K562 (cell line): ENCODE results near the gene CLASP1. TPM values are rescaled to one million over a fixed set of nuclear protein-coding genes. Genes with fewer than 3 reads are reported as not detected.

ENCODE experiments used
- EP400 ChIP-seq: fragments of 450-650 bp; IDR thresholded peaks from 2 replicates; pipeline ENCODE4 v1.6.1; 2017; ENCODE audit warnings: antibody characterized with exemption, mild to moderate bottlenecking, moderate library complexity
- ESRRA ChIP-seq: fragments of 450-650 bp; IDR thresholded peaks from 2 replicates; pipeline ENCODE4 v1.6.1; 2014; ENCODE audit warnings: low read depth, mild to moderate bottlenecking, moderate library complexity, borderline replicate concordance
- FOXO4 ChIP-seq: fragments of 450-650 bp; formaldehyde crosslinking; IDR thresholded peaks from 2 replicates; pipeline ENCODE4 v1.4.0; 2020; ENCODE audit warnings: mild to moderate bottlenecking, moderate library complexity
- HMG20A ChIP-seq: fragments of 450-650 bp; formaldehyde crosslinking; conservative IDR thresholded peaks from 2 replicates; pipeline ENCODE4 v1.4.0; 2020; ENCODE audit warnings: mild to moderate bottlenecking, mixed read lengths
- RUNX1 ChIP-seq: sonication (generic); IDR thresholded peaks from 2 replicates; pipeline ENCODE4 v1.6.1; 2016; ENCODE audit warnings: antibody characterized with exemption, low read depth
- SMARCE1 ChIP-seq: fragments of 450-650 bp; IDR thresholded peaks from 2 replicates; pipeline ENCODE4 v1.7.1; 2016; ENCODE audit warnings: mild to moderate bottlenecking
- TCF15 ChIP-seq: fragments of 250-450 bp; sonication (Bioruptor Pico); IDR thresholded peaks from 2 replicates; pipeline ENCODE4 v1.8.0; 2022; ENCODE audit warnings: moderate library complexity, mild to moderate bottlenecking, inconsistent platforms
- TCF7L2 ChIP-seq: fragments of 150-350 bp; IDR thresholded peaks from 2 replicates; pipeline ENCODE4 v1.6.1; 2016; ENCODE audit warnings: low read depth, mild to moderate bottlenecking, low read length, moderate library complexity
- ZBTB33 ChIP-seq: sonication (generic); formaldehyde crosslinking; IDR thresholded peaks from 2 replicates; pipeline ENCODE4 v1.8.1; 2023; ENCODE audit warnings: mild to moderate bottlenecking, missing genetic modification reagents
- ZNF589 ChIP-seq: fragments of 200-800 bp; sonication (Bioruptor generic); IDR thresholded peaks from 2 replicates; pipeline ENCODE4 v1.6.1; 2016; ENCODE audit warnings: low read depth, missing genetic modification characterization, missing compliant biosample characterization
- polyA plus RNA-seq, 8 experiments: library from polyadenylated mRNA; depleted of rRNA in 4 of 8; stranded (reverse) in 5 of 8; unstranded in 3 of 8; fragments of >200 nt; fragmentation: Nextera tagmentation in 2 of 8; fragmentation: Illumina TruSeq in 1 of 8; extraction: Ambion mirVana in 2 of 8; extraction: Trizol in 1 of 8; gene quantifications; 2 replicates each; pipeline versions ENCODE4 v1.2.1 to v1.2.3, GENCODE V29; 2011 to 2014; ENCODE audit warnings: inconsistent platforms in 1 of 8, missing spikeins in 1 of 8
- total RNA-seq, 7 experiments: library from RNA; depleted of rRNA in 6 of 7; stranded (reverse); fragments of >200 nt in 6 of 7; fragmentation: Illumina TruSeq in 2 of 7; extraction: Trizol in 2 of 7; gene quantifications; 2 replicates each; pipeline versions ENCODE4 v1.2.1 to v1.2.3, GENCODE V29; 2011 to 2021; ENCODE audit warnings: low replicate concordance in 1 of 7
- TF ChIP-seq, protein P1 (sequence below): fragments of 450-650 bp; IDR thresholded peaks from 2 replicates; pipeline ENCODE4 v1.6.1; 2016; ENCODE audit warnings: borderline replicate concordance

Gene CLASP1
- total and polyA plus RNA-seq, 9 of the 15 experiments (the other 6 are each of a cell fraction or from before 2014, with no cell fraction given), result 1.7 to 40.3 (median 20.7) TPM

- TF ChIP-seq ZNF589 (CRISPR knock-in tag), result no peak
- TF ChIP-seq, protein P1, sequence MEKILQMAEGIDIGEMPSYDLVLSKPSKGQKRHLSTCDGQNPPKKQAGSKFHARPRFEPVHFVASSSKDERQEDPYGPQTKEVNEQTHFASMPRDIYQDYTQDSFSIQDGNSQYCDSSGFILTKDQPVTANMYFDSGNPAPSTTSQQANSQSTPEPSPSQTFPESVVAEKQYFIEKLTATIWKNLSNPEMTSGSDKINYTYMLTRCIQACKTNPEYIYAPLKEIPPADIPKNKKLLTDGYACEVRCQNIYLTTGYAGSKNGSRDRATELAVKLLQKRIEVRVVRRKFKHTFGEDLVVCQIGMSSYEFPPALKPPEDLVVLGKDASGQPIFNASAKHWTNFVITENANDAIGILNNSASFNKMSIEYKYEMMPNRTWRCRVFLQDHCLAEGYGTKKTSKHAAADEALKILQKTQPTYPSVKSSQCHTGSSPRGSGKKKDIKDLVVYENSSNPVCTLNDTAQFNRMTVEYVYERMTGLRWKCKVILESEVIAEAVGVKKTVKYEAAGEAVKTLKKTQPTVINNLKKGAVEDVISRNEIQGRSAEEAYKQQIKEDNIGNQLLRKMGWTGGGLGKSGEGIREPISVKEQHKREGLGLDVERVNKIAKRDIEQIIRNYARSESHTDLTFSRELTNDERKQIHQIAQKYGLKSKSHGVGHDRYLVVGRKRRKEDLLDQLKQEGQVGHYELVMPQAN, result no peak
- no peak for TF ChIP-seq ESRRA
- TF ChIP-seq RUNX1, result no peak
- TF ChIP-seq HMG20A (CRISPR knock-in tag), result no peak
- TF ChIP-seq SMARCE1, result no peak
- TF ChIP-seq TCF15 (CRISPR knock-in tag), result no peak
- no peak for TF ChIP-seq FOXO4 (CRISPR knock-in tag)
- no peak for TF ChIP-seq ZBTB33 (CRISPR knock-in tag)
- TF ChIP-seq EP400, result no peak
- TF ChIP-seq TCF7L2, result no peak
- TF ChIP-seq, all 486 proteins: peak for 0
Measured at GRCh38 chr2:121579309-121579708, 70.0 kb downstream of the CLASP1 start (continued).
